ENCODE data around the gene USP3.

Gene USP3

DNA sequence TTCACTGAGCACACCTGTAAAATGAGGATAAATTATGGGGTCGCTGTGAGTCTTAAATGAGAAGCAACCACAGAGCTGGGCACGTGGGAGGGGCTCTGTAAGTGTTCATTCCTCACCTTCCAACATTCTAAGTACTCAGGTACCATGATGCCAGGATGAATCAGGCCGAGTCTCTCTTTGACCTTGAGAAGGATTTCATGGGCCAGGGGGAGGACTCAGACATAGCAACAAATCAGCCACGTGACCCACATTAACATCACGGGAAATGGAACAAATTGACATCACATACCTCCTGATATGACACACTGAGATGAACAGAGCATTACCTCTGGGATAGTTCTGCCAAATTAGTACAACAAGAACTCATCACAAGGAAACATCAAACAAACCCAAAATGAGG, 35.2 kb upstream of the USP3 start:
- Mint-ChIP-seq H3K27me3 (ENCODE audit: low read depth) (peaks cover 16% of the 10 kb centered on the region), H3K27ac (no peak overlapping the region), H3K36me3 (ENCODE audit: low read depth) (no peaks in the 10 kb centered on the region), H3K9me3 (no peaks in the 10 kb centered on the region), H3K4me3 (no peak overlapping the region), H3K4me1 (ENCODE audit: low read depth) (peaks cover 27% of the 10 kb centered on the region)

DNA sequence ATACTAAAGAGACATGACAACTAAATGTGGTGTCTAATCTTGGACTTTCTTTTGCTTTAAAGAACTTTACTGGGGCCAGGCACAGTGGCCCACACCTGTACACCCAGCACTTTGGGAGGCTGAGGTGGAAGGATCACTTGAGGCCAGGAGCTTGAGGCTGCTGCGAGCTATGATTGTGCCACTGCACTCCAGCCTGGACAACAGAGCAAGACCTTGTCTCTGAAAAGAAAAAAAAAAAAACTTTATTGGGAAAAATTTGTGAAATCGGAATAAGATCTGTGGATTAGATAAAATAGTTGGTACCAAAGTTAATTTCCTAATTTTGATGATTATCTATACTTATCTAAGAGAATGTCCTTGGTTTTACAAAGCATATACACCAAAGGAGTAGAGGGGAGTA, 34.4 kb upstream of the USP3 start:
- Mint-ChIP-seq H3K9me3 (no peaks in the 10 kb centered on the region), H3K4me3 (no peak overlapping the region), H3K36me3 (ENCODE audit: low read depth) (no peaks in the 10 kb centered on the region), H3K4me1 (ENCODE audit: low read depth) (peaks cover 35% of the 10 kb centered on the region), H3K27ac (no peak overlapping the region), H3K27me3 (ENCODE audit: low read depth) (peaks cover 15% of the 10 kb centered on the region)

DNA sequence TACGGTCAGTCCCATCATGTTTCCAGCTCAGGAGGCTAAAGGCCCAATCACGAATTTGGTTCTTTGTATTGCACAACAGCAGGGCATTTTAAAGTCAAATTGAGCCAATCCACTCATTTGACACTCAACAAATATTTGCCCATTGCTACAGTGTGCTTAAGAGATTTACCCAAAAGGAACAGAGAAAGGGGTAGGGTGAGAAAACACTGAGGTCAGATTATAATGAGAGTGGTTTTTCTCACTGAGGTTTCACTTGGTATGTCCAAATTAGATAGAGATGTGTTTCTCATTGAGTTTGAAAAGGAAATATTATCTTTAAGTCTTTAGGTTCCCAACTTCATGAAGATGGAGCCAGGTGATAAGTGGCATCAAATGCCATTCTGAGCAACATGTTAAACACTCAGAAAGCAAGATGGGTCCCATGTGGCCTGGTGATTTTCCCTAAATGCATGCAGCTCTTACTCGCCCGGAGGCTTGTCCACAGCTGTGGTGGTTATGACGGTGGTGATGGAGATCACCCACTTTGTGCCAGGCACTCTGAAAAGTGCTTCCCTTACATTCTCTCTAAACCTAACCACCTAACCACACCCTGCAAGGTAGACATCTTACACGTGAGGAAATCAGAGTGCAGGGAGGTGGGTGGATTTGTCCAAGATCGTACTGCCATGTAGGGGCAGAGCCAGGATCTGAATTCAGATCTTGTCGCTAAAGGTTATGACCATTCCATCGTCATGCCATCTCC, 31.2 kb upstream of the USP3 start:
- Mint-ChIP-seq H3K4me1 (ENCODE audit: low read depth) (peaks cover 37% of the 10 kb centered on the region), H3K27ac (peak overlapping the region; percentile 90), H3K27me3 (ENCODE audit: low read depth) (peaks cover 5% of the 10 kb centered on the region), H3K9me3 (no peaks in the 10 kb centered on the region), H3K4me3 (no peak overlapping the region), H3K36me3 (ENCODE audit: low read depth) (no peaks in the 10 kb centered on the region)

DNA sequence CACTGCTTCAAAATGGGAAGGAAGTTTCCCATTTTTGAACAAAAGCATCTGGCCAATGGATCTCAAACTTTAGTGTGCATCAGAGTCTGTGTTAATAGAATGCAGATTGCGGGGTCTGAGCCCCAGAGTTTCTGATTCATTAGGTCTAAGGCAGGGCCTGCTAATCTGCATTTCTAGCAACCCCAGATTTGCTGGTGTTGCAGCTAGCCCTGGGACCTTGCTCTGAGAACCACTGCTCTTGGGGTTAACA, 30.7 kb upstream of the USP3 start:
- Mint-ChIP-seq H3K4me1 (ENCODE audit: low read depth) (peaks cover 41% of the 10 kb centered on the region), H3K4me3 (no peak overlapping the region), H3K27ac (peak overlapping the region; percentile 90), H3K36me3 (ENCODE audit: low read depth) (no peaks in the 10 kb centered on the region), H3K27me3 (ENCODE audit: low read depth) (peaks cover 5% of the 10 kb centered on the region), H3K9me3 (no peaks in the 10 kb centered on the region)

DNA sequence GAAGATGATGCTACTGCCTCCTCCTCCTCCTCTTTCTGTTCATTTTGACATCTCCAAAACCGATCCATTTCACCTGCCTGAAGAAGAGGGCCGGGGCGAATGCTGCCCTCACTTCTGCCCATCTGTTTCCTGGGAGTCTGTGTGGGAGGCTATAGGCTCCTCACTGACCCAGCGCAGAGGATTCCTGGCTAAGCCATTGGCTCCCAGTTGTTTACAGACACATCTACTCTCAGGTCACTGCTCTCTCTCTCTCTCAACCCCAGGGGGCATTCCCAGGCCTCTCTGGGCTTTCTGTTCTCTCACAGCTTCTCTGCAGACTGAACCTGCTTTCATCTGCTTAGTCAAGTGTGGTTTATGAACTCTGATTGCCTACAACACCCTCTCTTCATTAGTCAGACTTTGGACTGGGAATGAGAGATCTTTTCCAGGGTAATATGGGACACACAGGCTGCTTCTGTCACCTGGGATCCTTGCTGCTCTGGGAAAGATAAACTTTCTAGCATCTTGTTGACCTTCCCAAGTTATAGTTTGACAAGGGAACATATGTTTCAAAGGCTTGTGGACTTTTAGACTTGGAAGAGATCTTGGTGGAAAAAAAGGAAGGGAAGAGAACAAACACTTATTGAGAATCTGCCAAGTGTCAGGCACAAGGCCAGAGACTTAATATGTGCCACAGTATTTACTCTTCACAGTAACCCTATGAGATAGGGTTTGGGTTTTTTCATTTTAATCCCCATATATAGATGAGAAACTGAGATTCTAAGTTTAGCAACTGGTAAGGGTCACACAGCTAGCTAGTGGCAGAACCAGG, 30.2 kb upstream of the USP3 start:
- Mint-ChIP-seq H3K27me3 (ENCODE audit: low read depth) (peaks cover 5% of the 10 kb centered on the region), H3K4me1 (ENCODE audit: low read depth) (peaks cover 42% of the 10 kb centered on the region), H3K9me3 (no peaks in the 10 kb centered on the region), H3K4me3 (peak overlapping the region; percentile 35), H3K36me3 (ENCODE audit: low read depth) (no peaks in the 10 kb centered on the region), H3K27ac (peak overlapping the region; percentile 90)

DNA sequence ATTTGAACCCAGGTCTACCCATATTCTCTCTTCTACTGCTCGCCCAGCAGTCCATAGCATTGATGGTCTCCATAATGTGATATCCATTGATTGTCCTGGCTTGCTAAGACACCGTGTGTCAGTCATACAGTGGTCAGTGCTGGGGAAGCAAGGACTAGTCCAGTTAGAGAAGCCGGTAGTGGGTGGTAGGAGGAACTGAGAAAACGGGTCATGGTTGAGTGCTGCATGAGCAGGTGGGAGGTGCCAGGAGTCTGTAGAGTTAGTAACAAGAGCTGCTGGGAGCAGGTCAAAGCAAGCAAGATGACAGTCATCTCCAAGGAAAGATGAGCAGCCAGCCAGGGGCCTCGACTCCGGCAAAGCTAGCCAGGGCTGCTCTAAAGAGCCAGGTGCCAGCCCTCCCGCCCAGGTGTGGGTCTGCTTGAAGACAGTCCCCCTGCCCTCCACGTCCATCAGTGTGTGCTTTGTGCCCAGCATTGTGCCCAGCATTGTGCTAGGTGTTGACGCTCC, 29.5 kb upstream of the USP3 start:
- Mint-ChIP-seq H3K9me3 (no peaks in the 10 kb centered on the region), H3K36me3 (ENCODE audit: low read depth) (no peaks in the 10 kb centered on the region), H3K4me1 (ENCODE audit: low read depth) (peaks cover 45% of the 10 kb centered on the region), H3K27ac (peak overlapping the region; percentile 53), H3K27me3 (ENCODE audit: low read depth) (peaks cover 5% of the 10 kb centered on the region), H3K4me3 (no peak overlapping the region)

DNA sequence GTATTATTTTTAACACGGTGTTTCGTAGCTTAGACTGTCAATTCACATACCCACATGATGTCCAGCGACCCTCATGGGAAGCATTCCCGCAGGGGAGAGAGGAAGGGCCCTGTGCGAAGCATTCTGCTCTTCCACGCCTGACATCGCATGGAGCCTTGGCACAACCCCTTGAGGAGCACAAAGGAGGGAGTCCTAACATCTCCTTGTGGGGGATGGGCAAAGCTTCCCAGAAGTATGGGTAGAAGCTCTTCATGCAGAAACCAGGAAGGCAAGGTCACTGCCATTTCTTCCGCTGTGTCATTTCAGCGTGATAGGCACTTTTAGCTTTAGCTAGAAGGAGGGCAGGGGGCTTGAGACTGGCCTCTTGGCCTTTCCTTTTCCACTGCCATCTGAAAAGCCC, 28.7 kb upstream of the USP3 start:
- Mint-ChIP-seq H3K27me3 (ENCODE audit: low read depth) (no peaks in the 10 kb centered on the region), H3K9me3 (no peaks in the 10 kb centered on the region), H3K27ac (peak overlapping the region; percentile 24), H3K4me3 (no peak overlapping the region), H3K4me1 (ENCODE audit: low read depth) (peaks cover 54% of the 10 kb centered on the region), H3K36me3 (ENCODE audit: low read depth) (no peaks in the 10 kb centered on the region)

DNA sequence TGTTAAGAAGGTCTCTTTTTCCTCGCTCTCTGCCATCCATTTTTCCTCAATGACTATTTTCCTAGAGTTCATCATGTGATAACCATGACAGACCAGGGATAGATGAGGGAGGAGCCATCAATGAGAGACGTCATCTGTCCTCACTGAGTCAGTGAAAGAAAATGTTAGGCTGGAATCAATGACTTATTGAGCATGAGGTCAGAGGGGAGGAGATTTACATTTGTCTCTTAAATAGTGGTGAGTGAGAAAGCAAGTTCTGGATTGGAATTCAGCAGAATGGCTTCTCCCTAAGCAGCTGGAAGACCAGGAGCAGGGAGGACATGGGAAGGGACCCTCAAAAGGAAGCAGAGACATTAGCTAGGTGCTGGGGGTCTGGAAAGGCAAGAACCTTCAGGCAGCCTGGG, 28.2 kb upstream of the USP3 start:
- Mint-ChIP-seq H3K36me3 (ENCODE audit: low read depth) (no peaks in the 10 kb centered on the region), H3K4me1 (ENCODE audit: low read depth) (peaks cover 59% of the 10 kb centered on the region), H3K4me3 (no peak overlapping the region), H3K27me3 (ENCODE audit: low read depth) (no peaks in the 10 kb centered on the region), H3K9me3 (no peaks in the 10 kb centered on the region), H3K27ac (no peak overlapping the region)

DNA sequence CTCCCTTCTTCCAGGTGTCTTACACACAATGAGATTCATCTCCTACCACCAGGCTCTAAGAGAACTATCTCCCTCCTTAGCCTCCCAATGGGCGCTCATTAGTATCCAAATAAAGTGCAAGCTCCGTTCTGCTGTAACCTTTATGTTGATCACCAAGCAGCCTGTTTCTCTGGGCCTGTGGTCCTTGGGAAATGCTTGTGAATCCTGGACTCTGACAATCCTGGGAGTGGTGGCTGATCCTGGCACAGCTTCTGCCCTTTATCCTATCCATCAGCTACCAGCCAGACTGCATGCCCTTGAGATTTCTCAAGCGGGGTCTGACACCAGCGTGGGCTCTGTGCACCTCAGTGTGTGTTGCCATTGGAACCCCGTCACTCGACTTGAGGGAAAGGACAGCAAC, 26.1 kb upstream of the USP3 start:
- Mint-ChIP-seq H3K4me3 (no peak overlapping the region), H3K27me3 (ENCODE audit: low read depth) (no peaks in the 10 kb centered on the region), H3K27ac (peak overlapping the region; percentile 73), H3K9me3 (no peaks in the 10 kb centered on the region), H3K36me3 (ENCODE audit: low read depth) (no peaks in the 10 kb centered on the region), H3K4me1 (ENCODE audit: low read depth) (peaks cover 65% of the 10 kb centered on the region)

DNA sequence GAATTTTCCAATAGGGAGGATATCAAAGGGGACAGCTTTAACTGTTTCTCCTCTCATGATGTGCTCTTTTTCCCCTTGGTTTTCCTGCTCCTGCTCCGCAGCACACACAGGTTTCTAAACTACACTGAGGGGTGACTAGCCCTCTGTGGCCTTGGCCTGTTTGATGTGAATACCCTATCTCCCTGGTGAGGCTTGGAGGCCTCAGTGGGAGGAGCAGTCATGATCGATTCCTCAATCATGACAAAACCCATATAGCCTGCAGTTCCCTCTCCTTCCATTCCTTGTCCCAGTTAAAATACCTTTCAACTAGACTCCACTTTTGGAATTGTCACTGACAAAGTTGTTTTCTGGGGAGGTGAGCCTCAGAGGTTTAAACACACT, 24.0 kb upstream of the USP3 start:
- no peaks in the 10 kb centered on the region for H3K27me3 Mint-ChIP-seq (ENCODE audit: low read depth)
- H3K36me3 Mint-ChIP-seq (ENCODE audit: low read depth), result no peaks in the 10 kb centered on the region
- H3K4me1 Mint-ChIP-seq (ENCODE audit: low read depth), result peaks cover 64% of the 10 kb centered on the region
- no peaks in the 10 kb centered on the region for H3K9me3 Mint-ChIP-seq
- H3K27ac Mint-ChIP-seq, result peak overlapping the region; percentile 96
- H3K4me3 Mint-ChIP-seq, result peak overlapping the region; percentile 17

DNA sequence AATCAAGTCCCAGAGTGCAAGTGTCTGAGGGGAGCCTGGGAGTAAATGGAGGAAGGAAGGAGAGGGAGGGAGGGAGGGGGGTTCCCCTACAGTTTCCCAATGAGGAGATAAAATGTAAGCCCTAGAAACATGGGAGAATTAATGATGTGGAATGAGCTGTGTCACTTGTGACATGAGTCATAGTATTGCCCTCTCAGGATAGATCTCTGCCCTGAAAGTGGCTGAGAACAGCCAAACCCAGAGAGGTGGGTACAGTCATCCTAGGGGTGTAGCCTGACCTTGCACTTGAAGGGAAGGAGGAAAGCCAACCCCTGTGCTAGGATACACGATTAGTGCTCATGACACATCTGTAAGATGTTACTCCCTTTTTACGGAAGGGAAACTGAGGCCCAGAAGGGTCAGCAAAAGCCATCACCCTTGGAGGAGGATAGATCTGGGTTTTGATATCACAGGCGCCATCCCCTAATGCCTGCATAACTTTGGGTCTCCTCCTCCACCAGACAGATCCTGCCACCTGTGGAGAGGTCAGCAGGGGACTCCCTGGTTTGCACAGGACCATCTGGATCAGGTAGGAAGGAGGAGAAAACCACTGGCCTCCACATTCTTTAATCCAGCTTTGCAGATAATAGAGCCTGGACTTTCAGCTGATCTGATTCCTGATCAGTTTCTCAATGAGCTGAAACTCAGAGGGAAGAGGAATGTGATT, 23.1 kb upstream of the USP3 start:
- Mint-ChIP-seq H3K9me3 (no peaks in the 10 kb centered on the region), H3K36me3 (ENCODE audit: low read depth) (no peaks in the 10 kb centered on the region), H3K27me3 (ENCODE audit: low read depth) (no peaks in the 10 kb centered on the region), H3K27ac (peak overlapping the region; percentile 96), H3K4me3 (peak overlapping the region; percentile 17), H3K4me1 (ENCODE audit: low read depth) (peaks cover 60% of the 10 kb centered on the region)

DNA sequence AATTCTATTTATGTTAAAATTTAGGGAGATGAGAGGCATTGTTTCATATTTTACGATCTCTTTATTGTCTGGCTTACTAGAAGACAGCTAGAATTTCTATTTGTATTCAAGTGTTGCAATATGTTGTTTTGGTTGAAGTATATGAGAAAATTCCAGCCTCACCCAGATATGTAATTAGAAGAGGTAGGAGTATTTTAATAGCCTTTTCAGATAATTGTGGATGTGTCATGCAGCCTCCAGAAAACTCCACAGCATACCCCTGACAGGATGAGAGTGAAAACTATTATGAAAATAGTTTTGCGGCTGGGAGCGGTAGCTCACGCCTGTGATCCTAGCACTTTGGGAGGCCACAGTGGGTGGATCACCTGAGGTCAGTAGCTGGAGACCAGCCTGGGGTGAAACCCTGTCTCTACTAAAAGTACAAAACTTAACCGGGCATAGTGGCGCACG, 21.5 kb upstream of the USP3 start:
- Mint-ChIP-seq H3K27ac (peak overlapping the region; percentile 23), H3K36me3 (ENCODE audit: low read depth) (no peaks in the 10 kb centered on the region), H3K9me3 (no peaks in the 10 kb centered on the region), H3K27me3 (ENCODE audit: low read depth) (no peaks in the 10 kb centered on the region), H3K4me1 (ENCODE audit: low read depth) (peaks cover 67% of the 10 kb centered on the region), H3K4me3 (no peak overlapping the region)

DNA sequence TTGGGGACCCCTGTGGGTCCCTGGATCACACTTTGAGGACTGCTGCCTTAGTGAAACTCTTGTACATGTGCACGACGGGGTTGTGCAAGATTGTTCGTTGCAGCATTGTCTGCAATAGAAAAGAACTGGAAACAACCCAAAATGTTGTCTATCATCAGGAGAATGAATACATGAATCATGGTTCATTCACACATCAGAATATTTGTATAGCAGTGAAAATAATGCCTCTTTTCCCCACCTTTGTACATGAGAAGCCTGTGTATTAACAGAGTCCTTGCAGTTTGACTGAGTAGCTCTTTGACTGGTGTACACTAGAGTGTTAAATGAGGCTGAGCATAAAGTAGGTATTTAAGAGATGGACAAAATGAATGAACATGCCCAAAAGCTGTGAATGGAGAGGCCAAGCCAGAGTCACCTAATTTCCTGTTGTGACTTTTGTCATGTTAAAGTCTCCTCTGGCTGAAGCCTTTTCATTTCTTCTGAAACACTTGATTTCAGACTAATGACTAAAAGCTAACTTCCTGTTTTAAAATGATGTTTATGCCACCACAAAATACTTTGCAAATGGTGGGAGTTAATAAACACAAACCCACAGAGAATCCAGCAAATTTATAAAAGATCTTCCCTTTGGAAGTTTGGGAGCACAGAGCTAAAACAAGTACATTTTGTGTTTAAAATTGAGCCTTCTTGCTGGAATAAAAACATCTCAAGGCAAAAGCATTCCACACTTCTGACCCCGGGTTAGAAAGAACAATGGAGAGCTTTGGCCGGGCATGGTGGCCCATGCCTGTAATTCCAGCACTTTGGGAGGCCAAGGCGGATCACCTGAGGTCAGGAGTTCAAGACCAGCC, 20.6 kb upstream of the USP3 start:
- Mint-ChIP-seq H3K27ac (peak overlapping the region; percentile 68), H3K4me1 (ENCODE audit: low read depth) (peaks cover 60% of the 10 kb centered on the region), H3K4me3 (peak overlapping the region; percentile 15), H3K36me3 (ENCODE audit: low read depth) (no peaks in the 10 kb centered on the region), H3K27me3 (ENCODE audit: low read depth) (no peaks in the 10 kb centered on the region), H3K9me3 (no peaks in the 10 kb centered on the region)

All from T-helper 1 cell treated with Interleukin-12 subunit alpha and Interleukin-12 subunit beta and Interleukin-4 antibody, amounts not matched to agents 30 μg/mL and 1 μg/mL, for 36 hours (primary cell).